HepG2 (cell line): Measurements from ENCODE around the gene SIGMAR1. TPM values are rescaled to one million over a fixed set of nuclear protein-coding genes. Genes with fewer than 3 reads are reported as not detected.
A peak's percentile ranks its signal among the peaks of the same experiment; 100 is the strongest.

Source experiments
- CCAR2 ChIP-seq: fragments of 200-400 bp; formaldehyde crosslinking; optimal IDR thresholded peaks from 2 replicates; pipeline ENCODE3; 2018; ENCODE audit warnings: low read depth, mild to moderate bottlenecking, low read length, moderate library complexity
- CSRNP1 ChIP-seq: sonication (generic); formaldehyde crosslinking; IDR thresholded peaks from 2 replicates; pipeline ENCODE4 v1.8.1; 2023; ENCODE audit warnings: mild to moderate bottlenecking, missing genetic modification reagents
- DPF2 ChIP-seq: sonication (generic); formaldehyde crosslinking; IDR thresholded peaks from 2 replicates; pipeline ENCODE4 v1.4.0; 2020; ENCODE audit warnings: mild to moderate bottlenecking, low read depth, missing genetic modification reagents, borderline replicate concordance
- ERF ChIP-seq: IDR thresholded peaks from 2 replicates; pipeline ENCODE4 v1.6.1; 2018; ENCODE audit warnings: missing biosample characterization, missing genetic modification reagents
- HINFP ChIP-seq: sonication (generic); formaldehyde crosslinking; IDR thresholded peaks from 2 replicates; pipeline ENCODE4 v1.4.0; 2020; ENCODE audit warnings: low read depth, mild to moderate bottlenecking, missing genetic modification reagents
- HNRNPK ChIP-seq: fragments of 200-400 bp; formaldehyde crosslinking; IDR thresholded peaks from 2 replicates; pipeline ENCODE4 v1.6.1; 2018; ENCODE audit warnings: low read length, low read depth, moderate library complexity, mild to moderate bottlenecking; ENCODE audit not compliant: poor library complexity, severe bottlenecking
- MLXIP ChIP-seq: sonication (generic); formaldehyde crosslinking; IDR thresholded peaks from 2 replicates; pipeline ENCODE4 v1.9.0; 2021; ENCODE audit warnings: missing genetic modification reagents, borderline replicate concordance
- MNT ChIP-seq: fragments of 450-650 bp; IDR thresholded peaks from 2 replicates; pipeline ENCODE4 v1.6.1; 2016
- MTF1 ChIP-seq: sonication (generic); formaldehyde crosslinking; IDR thresholded peaks from 2 replicates; pipeline ENCODE4 v1.5.0; 2020; ENCODE audit warnings: missing genetic modification reagents
- PCBP1 ChIP-seq: fragments of 200-400 bp; formaldehyde crosslinking; IDR thresholded peaks from 2 replicates; pipeline ENCODE4 v1.6.1; 2017; ENCODE audit warnings: mild to moderate bottlenecking, low read depth, low read length, borderline replicate concordance
- RBM22 ChIP-seq: fragments of 200-400 bp; formaldehyde crosslinking; optimal IDR thresholded peaks from 2 replicates; pipeline ENCODE3; 2017; ENCODE audit warnings: mild to moderate bottlenecking, low read length, moderate library complexity
- RFXANK ChIP-seq: IDR thresholded peaks from 2 replicates; pipeline ENCODE4 v1.6.1; 2016
- RORA ChIP-seq: sonication (generic); formaldehyde crosslinking; IDR thresholded peaks from 2 replicates; pipeline ENCODE4 v1.5.0; 2020; ENCODE audit warnings: mild to moderate bottlenecking, missing genetic modification reagents, moderate library complexity
- TRIM22 ChIP-seq: fragments of 450-650 bp; IDR thresholded peaks from 2 replicates; pipeline ENCODE4 v1.6.1; 2017
- ZBTB34 ChIP-seq: sonication (generic); formaldehyde crosslinking; IDR thresholded peaks from 2 replicates; pipeline ENCODE4 v1.8.0; 2022; ENCODE audit warnings: mild to moderate bottlenecking, missing genetic modification reagents
- ZFP1 ChIP-seq: IDR thresholded peaks from 2 replicates; pipeline ENCODE4 v1.6.1; 2016
- ZKSCAN5 ChIP-seq: sonication (generic); formaldehyde crosslinking; IDR thresholded peaks from 2 replicates; pipeline ENCODE4 v1.5.1; 2020; ENCODE audit warnings: mild to moderate bottlenecking, missing genetic modification reagents
- ZNF441 ChIP-seq: sonication (generic); formaldehyde crosslinking; IDR thresholded peaks from 2 replicates; pipeline ENCODE4 v1.7.0; 2021; ENCODE audit warnings: missing genetic modification reagents, borderline replicate concordance
- ZNF850 ChIP-seq: sonication (generic); formaldehyde crosslinking; conservative IDR thresholded peaks from 2 replicates; pipeline ENCODE4 v1.9.0; 2021; ENCODE audit warnings: mild to moderate bottlenecking, missing genetic modification reagents
- ZNF883 ChIP-seq: sonication (generic); formaldehyde crosslinking; IDR thresholded peaks from 2 replicates; pipeline ENCODE4 v1.5.1; 2020; ENCODE audit warnings: mild to moderate bottlenecking, missing genetic modification reagents; ENCODE audit errors: not compliant biosample characterization
- polyA plus RNA-seq, 8 experiments: library from polyadenylated mRNA; depleted of rRNA in 3 of 8; stranded (reverse) in 7 of 8; unstranded in 1 of 8; fragments of >200 nt; fragmentation: Illumina TruSeq in 4 of 8; extraction: Trizol in 4 of 8; gene quantifications; 2 replicates each; pipeline versions ENCODE4 v1.2.1 to v1.2.3, GENCODE V29; 2011 to 2016; ENCODE audit warnings: low read depth in 4 of 8, missing spikeins in 1 of 8, mixed read lengths in 1 of 8; ENCODE audit not compliant: insufficient read depth in 1 of 8
- total RNA-seq, 5 experiments: library from RNA; depleted of rRNA; stranded (reverse); fragments of >200 nt; fragmentation: Illumina TruSeq; extraction: Trizol; gene quantifications; 2 replicates each; pipeline ENCODE4 v1.2.3, GENCODE V29; 2016; ENCODE audit warnings: low read depth in 1 of 5

The SIGMAR1 gene
- total and polyA plus RNA-seq, 2 of the 13 experiments (the other 11 are each of a cell fraction or from before 2014, with no cell fraction given): 38.9 to 60.8 TPM

- TF ChIP-seq MLXIP (CRISPR knock-in tag): no peak
- TF ChIP-seq DPF2 (CRISPR knock-in tag): 0 out of 2 replicates have a peak, but pooled peaks have one; percentile 44
- no peak for TF ChIP-seq CCAR2
- no peak for TF ChIP-seq PCBP1
- TF ChIP-seq RFXANK: no peak
- TF ChIP-seq HINFP (CRISPR knock-in tag): no peak
- TF ChIP-seq ZKSCAN5 (CRISPR knock-in tag): no peak
- TF ChIP-seq ZNF850 (CRISPR knock-in tag): no peak
- no peak for TF ChIP-seq ZFP1 (CRISPR knock-in tag)
- TF ChIP-seq ZBTB34: no peak
- TF ChIP-seq MTF1 (CRISPR knock-in tag): no peak
- no peak for TF ChIP-seq TRIM22
- TF ChIP-seq HNRNPK: no peak
- peak; percentile 41; the same call in 1 of the 2 replicates for TF ChIP-seq ERF
- TF ChIP-seq ZNF441: no peak
- no peak for TF ChIP-seq CSRNP1 (CRISPR knock-in tag)
- no peak for TF ChIP-seq RBM22
- no peak for TF ChIP-seq MNT
- peak; percentile 89; the same call in 1 of the 2 replicates for TF ChIP-seq RORA (CRISPR knock-in tag)
- TF ChIP-seq ZNF883 (CRISPR knock-in tag): no peak
Observed at GRCh38 chr9:34644766-34645314, 7.3 kb upstream of the SIGMAR1 start (continued).
